Measurements from ENCODE around the gene UNCX. TPM values are rescaled to one million over a fixed set of nuclear protein-coding genes. Genes with fewer than 3 reads are reported as not detected.
A peak's percentile ranks its signal among the peaks of the same experiment; 100 is the strongest.

The UNCX gene
- total RNA-seq, 1 experiment from 2014 or later: not detected

DNA sequence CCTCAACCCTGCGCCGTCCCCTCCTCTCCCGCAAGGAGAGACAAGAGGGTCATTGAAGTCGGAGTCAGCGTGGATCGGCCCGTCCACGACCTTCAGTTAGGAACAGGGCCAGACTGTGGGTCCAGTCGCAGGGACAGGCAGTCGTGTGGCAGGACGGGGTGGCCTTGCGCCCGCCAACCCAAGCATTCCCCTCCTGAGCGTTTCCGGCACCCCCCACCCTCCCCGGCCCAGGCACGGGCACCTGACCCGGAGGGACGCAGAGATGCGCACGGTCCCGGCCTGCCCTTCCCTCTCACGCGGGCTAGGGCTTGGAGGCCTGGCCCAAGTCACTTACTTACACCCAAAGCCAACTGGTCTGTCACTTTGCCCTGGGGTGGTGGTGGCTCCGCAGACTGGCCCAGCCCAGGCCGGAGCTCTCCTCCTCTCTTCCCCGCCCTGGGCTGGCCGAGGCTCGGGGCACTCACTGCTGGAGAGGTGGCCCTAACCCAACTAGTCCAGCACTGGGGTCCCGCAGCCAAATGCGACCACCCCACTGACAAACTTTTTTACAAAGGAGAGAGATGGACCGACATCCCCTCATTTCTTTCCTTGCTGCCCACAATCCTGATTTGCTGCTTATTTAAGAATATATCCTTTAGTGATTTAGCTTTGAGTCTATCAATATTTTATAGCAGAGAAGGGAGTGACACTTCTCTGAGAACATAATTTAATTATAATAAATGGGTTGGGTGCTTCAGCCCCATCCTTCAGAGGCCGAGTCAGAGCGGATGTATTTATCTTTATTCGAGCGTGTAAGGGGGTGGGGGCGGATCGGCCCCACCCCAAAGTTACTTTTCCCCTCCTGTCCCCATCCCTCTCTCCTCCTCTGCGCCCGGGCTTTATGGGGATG, 1.2 kb upstream of the UNCX start:
- DNase-seq (ENCODE audit: low spot score): peak; percentile 23

DNA sequence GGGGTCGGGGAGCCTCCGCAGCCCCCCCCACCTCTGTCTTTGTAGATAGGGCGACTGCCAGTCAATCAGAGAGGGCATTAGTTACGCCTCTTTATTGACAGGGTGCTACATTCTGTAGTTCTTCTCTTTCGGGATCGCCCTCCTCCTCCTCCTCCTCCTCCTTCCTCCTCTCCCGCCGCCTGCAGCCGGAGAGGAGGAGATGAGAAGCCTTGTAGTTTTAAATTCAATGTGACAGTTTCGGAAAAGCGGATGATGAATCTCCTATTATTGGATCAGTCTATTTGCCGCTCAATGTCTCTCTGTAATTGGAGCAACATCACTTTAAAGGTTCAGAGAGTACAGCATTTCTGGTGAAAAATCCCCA, 587 bp upstream of the UNCX start:
- DNase-seq (ENCODE audit: low spot score): no peak

DNA sequence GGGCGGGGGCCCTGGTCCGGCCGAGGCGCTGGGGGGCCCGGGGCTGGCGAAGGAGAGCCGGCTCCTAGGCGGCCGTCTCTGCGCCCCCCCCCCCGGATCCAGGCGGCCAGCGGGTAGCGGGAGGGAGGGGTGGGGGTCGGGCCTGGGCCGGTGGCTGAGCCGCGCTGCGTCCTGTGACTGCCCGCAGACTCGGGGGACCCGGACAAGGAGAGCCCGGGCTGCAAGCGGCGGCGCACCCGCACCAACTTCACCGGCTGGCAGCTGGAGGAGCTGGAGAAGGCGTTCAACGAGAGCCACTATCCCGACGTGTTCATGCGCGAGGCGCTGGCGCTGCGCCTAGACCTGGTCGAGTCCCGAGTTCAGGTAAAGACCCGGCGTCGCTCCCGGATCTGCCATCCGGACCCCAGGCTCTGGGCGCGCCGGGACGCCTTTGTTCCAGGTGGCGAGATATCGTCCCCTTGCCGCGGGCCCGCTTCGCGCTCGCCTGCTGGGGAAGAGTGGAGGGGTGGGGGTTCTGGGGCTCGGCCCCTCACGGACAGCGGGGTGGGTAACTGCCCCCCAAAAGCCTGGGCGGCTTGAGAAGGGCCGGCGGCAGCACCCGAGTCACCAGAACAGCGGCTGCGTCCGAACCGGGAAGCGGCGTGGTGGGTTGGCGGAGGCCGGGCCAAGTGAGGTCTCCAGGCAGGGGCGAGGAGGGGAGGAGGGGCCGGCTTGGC, 819 bp downstream of the UNCX start:
- DNase-seq (ENCODE audit: low spot score): no peak

DNA sequence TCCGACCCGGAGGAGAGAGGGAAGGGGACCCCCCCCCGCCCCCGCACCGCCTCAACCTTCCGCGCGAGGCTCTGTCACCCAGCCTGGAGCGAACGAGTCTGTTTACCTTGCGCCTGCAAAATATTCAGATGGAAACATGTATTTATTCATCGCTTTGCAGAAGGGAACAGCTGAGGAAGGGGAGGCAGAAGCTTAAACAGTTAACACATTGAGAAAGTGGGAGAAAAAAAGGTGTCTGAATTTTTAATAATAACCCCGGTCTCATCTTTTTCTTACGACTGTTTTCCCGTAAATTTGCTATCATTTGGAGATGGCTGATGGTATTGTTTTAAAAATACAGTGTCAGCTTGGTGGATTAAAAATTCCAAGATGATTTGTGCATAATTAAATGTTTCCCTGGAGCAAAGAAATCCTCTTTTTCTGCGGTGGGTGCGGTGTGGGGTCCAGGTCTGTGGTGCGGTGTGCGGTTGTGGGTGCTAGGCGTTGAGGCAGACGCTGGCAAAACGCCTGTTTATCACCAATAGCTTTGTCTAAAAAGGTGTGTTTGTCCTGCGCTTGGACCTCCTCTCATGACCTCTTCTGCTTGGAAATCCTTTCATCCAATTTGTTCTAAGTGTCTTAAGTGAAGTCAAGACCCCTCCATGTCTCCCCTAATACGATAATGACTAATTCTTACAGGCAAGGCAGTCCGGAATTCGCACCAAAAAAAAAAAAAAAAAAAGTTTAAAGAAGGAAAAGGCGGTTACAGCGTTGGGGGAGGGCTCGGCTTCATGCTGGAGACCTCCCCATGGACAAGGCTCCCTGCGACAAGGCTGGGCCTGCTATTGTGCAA, 1.6 kb downstream of the UNCX start:
- DNase-seq (ENCODE audit: low spot score): no peak

DNA sequence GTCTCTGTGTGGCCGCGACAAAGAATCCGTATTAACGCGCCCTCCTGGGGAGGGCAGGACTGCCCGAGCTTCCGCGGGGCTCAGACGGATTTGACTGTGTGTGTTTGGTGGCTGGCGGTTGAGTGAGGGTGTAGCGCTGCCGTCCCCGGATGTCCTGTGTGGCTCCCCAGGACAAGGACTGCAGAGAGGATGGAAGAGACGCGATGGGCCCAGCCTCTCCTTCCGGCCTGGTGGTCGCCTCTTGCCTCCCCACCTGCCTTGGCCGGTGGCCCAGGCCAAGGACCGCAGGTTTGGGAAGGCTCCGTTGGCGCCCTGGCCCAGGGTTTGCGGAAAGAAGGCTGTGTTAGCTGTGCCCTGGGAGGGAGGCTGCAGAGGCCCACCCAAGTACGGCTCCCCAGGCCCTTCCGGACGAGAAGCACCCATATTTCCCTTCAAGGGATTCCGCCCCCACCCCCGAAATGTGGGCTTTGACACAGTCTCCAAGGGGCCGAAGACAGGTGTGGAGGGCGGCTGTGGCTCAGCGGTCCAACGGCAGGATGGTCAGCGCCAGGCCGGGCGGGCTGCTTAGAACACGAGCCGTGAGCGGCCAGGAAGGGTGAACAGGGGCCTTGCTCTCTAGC, 2.3 kb downstream of the UNCX start:
- DNase-seq (ENCODE audit: low spot score): no peak

DNA sequence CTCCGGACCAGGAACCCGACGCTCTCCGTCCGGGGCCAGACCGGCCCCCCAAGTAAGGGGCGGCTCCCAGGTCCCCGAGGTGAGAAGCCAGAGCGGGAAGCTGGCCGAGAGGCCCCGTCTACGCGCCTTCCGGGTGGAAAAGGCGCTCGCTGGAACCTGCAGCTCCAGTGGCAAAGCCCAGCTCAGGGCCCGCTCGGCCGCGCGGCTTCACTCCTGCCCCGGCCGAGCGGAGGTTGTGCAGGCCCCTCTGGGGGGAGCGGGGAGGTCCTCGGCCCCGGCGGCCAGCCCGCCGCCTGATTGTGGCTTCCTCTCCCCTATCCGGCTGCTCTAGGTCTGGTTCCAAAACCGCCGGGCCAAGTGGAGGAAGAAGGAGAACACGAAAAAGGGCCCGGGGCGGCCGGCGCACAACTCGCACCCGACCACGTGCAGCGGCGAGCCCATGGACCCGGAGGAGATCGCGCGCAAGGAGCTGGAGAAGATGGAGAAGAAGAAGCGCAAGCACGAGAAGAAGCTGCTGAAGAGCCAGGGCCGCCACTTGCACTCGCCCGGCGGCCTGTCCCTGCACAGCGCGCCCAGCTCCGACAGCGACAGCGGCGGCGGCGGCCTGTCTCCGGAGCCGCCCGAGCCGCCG, 2.9 kb downstream of the UNCX start:
- no peak for DNase-seq (ENCODE audit: low spot score)

DNA sequence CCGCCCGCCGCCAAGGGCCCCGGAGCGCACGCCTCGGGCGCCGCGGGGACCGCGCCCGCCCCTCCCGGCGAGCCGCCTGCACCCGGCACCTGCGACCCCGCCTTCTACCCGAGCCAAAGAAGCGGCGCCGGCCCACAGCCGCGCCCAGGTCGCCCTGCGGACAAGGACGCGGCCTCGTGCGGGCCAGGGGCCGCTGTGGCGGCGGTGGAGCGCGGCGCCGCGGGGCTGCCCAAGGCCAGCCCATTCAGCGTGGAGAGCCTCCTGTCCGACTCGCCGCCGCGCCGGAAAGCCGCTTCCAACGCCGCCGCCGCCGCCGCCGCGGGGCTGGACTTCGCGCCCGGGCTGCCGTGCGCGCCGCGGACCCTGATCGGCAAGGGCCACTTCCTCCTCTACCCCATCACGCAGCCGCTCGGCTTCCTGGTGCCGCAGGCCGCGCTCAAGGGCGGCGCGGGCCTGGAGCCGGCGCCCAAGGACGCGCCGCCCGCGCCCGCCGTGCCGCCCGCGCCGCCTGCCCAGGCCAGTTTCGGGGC, 3.5 kb downstream of the UNCX start:
- DNase-seq (ENCODE audit: low spot score): no peak

DNA sequence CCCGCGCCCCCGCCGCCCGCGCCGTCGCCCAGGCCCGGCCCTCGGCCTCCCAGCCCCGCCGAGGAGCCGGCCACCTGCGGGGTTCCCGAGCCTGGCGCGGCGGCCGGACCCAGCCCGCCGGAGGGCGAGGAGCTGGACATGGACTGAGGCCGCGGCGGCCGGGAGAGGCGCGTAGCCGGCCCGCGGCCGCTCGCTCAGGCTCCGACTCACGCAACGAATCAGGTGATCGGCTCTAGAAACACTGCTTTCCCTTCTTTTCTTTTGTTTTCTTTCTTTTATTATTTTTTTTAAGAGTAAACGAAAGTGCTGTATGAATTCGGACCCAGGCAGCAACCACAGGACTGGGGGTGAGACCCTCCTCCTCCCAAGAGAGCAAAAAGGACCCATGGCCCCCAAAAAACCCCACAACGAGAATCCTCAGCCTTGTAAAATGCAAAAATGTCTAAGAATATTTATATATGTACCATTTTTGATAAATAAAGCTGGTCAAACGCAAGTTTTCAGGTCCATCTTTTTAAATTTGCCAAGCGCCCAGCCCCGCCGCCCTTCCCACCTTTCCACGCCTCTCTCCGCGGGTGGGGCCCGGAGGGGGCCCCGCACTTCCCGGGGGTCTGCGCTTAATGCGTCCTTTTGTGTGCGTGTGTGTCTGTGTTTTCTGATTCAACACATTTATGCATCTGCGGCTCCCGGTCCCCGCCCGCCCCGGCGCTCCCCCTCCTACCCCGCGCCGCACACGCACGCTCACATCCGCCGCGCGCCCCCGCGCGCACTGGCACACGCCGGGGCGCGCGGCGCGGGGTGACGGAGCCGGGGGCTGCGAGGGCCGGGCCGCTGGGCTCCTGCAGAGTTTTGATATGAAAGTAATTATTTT, 4.4 kb downstream of the UNCX start:
- DNase-seq (ENCODE audit: low spot score): no peak

DNA sequence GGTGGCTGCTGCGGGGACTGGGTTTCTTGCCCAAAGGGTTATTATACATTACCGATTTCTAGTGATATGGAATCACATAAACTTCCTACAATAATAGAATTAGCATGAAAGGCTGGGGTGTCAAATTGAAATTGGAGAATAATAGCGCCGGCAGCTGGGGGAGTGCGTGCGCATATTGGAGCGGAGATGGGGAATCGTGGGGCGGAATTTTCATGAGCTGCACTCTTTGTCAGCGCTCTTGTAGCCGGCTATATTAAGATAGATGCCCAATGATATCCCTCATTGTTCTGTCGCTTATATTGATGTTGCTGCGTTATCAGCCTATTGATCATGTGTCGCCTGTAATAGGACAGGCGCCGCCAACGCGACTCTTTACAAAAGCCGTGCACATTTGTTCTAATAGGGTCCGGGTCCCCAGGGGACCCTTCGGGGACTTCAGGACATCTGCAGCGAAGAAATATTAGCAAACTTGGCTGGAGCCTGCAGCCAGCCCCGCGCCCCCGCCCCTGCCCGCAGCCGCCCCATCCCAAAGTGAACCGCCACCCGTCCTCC, 5.1 kb downstream of the UNCX start:
- DNase-seq (ENCODE audit: low spot score): no peak

DNA sequence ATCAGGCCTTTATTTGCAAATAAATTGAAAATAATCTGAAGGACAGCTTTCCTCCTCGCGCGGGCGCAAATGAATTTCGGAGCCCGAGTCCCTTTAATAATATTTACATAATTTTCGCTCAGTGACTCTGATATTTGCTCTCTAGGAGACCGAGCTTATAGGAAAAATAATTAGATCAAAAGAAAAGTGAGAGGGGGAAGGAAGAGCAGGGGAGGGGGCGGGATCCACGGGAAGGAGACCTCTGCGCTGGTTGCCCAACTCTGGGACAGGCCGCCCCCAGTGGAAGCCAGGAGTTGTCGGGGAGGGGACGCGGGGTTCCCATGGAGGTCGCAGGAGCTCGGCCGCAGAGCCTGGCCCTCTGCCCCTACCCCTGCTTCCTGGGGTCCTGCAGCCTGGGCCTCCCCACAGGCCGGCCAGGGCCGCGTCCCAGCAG, 5.8 kb downstream of the UNCX start:
- no peak for DNase-seq (ENCODE audit: low spot score)

DNA sequence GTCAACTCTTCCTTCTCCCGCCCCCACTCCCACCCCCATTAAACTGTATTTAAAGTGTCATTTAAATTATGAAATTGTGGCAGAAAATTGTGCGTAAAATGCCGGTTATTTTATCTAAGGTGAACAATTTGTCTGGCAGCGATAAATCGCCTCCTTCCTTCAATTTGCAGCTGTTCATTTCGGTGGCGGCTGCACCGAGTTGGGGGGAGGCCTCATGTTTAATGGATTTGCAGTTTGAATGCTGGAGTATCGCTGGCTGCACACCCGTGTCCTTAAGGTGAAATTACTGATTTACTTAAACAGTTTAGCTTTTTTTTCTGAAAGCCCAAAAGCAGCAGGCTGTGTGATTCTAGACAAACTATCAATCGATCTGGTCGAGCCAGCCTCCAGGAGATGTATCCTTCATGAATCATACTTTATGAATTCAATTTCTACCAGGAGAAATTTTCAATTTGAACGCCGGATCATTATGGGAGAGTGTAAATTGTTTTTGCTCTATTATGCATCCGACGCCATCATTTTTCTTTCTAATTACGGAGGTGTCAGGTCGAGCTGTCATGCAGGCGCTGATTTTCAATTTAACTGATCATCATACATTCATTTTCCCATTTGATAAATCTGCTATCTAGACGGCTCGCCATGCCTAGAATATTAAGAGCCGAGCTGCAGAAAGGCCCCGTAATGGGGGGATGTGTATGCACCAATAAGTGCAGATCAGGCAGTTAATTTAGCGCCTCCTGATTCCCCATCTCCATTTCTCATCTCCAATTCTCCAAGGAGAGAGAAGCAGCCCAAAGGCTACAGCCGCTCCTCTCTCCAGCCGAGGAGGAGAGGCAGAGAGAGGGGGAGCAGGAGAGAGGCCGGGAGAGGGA, 6.5 kb downstream of the UNCX start:
- DNase-seq (ENCODE audit: low spot score): no peak

DNA sequence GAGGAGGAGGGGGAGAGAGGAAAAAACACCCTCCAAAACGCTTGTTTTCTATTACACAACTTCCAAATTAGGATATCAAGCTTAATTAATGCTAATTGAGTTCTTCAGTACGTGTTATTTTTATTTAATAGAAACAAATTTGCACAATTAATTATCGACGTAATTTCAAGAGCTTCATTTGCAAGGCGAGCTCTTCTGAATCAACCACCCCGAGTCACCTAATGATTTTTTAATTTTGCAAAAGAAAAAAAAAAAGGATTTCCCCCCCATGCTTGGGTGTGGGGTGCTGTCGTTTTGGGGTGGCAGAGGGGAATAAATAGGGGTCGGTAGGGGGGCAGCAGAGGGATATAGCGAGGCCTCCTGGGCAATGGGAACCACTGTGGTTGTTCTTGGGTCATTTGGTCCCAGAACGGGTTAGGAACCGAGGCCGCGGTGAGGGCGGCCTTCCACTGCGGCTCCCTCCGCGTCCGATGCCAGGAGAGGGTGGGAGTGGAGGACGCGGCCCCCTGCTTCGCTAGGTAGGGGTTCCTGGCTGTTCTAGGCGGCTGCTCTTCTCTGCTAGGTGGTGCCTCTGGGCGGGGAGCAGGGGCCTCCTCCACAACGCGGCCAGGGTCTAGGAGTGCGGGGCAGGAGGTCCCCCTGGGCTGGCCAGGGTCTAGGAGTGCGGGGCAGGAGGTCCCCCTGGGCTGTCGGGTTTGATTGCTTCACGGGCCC, 7.3 kb downstream of the UNCX start:
- DNase-seq (ENCODE audit: low spot score): no peak

DNA sequence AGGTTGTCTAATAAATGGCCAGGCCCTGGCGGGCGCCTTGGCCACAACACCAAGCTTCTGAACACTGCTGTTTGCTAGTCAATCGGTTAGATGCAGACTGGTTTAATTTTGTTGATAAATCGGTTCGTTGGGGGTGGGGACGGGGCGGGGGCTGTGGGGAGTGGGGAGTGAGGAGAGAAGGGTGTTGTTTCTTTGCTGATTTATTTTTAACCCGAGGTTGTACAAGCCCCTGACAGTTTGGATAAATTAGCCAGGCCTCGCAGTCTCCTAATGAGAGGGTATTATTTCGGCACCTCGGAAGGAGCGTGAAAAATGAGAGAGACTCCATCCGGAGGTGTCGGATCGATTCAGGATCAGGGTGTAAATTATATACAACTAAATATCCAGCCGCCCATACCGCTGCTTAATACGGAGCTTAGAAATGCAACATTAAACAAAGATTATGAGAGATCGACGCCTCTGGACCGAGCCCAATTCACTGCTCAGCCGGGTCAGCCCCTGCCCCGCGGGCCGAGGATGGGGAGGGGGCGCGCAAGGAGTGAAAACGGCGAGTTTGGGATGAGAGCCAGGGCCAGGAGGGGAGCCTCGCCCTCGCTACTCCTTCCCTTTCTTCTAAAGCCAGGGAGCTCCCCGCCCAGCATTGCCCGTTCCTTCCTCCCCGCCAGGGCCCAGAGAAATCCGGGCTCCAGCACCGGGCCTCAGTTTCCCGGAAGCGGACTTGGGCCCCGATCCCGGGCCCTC, 8.0 kb downstream of the UNCX start:
- DNase-seq (ENCODE audit: low spot score): no peak

DNA sequence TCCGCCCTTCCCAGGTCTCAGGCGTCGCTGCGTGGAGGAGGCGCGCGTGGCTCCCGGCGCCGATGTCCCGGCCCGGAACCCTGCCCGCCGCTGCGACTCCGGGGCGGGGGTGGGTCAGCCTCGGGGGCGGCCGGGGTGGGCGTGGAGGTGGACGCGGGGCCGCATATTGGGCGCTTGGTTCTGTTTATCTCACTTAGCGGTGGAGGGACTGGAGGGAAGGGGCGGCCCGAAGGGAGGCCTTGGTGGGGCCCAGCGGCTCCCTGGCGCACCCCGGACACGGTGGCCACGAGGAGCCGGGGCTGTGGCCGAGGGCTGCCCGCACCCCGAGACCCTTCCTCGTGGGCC, 8.6 kb downstream of the UNCX start:
- DNase-seq (ENCODE audit: low spot score): no peak

DNA sequence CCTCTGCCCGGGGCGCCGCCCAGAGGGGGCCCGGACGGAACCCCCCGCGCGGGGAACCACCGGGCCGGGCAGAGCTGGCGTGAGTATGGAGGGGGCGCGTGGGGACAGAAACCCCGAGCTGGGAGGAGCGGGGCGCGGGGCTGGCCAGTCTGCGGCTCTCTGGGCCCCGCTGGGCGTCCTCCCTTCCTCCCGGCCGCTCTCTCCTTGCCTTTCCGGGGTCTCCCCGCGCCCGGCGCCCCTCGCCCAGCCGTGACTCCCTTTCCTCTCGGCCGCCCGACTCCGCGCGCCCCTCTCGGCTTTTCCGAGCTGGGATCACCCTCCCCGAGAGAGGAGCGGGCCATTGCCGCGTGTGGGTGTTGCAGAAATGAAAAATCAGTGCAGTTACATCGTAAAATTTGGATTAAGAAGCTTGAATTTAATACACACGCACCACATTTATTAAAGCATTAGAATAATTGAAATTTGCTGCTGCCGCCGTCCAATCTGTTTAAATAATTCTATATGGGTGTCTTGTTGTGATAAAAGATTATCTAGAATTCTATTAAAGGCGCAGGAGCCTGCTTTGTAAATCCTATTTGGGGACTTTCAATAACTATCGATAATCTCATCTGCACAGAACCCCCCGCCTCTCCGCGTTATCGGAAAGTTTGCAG, 9.1 kb downstream of the UNCX start:
- DNase-seq (ENCODE audit: low spot score): no peak

DNA sequence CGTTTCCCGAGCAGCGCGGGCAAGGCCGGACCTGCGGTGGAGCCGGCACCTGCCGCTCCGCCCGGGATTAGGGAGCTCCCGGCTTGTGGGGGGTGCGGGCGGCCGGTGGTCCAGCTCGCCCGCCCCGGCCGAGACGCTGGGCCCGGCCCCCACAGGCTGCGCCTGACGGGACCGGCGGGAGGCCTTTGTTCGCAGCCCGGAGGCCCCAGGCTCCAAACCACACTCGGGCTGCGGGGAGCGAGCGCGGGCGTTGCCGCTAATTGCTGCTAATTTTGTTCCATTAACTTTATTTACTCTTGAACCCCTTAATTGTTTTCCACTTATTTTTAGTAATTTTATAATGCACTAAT, 9.6 kb downstream of the UNCX start:
- no peak for DNase-seq (ENCODE audit: low spot score)

DNA sequence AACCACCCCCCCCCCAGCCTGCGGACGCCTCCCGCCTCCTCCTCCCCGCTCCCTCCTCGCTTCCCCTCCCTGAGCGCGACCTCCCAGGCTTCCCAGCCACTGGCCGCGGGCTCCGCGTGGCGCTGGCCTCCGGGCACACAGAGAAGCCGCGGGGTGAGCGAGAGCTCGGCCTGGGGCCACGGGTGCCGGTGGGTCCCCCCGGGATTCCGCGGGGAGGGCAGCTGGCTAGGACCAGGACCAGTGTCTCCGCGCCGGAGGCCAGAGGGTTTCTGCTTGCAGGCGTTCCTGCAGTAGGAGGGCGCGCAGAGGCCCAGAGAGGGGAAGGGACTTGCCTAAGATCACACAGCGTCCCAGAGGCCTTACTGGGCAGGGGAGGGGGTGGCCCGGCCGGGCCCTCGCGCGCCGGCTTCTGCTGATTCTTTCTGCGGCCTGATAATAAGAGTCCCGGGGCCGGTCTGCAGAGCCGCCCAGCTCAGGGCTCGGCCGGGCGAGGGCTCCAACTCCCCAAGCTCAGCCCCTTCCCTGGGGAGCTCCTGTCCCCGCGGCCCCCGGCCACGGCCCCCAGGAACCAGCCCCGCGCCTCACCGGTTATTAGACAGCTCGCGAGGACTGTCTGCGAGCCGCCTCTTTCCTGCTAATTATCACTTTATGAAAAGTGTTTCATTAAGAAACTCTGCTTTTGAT, 10.1 kb downstream of the UNCX start:
- no peak for DNase-seq (ENCODE audit: low spot score)
